Activated CD4-positive, alpha-beta T cell treated with anti-CD3 and anti-CD28 coated beads, Interleukin-2, amount 50 U/mL, for 4 hours (primary cell): ENCODE data around the gene HTRA1.

Experiments used
- DNase-seq, 2 experiments: peaks; one replicate each; pipeline ENCODE4 v3.0.0-alpha.2; 2020

HTRA1 gene

DNA sequence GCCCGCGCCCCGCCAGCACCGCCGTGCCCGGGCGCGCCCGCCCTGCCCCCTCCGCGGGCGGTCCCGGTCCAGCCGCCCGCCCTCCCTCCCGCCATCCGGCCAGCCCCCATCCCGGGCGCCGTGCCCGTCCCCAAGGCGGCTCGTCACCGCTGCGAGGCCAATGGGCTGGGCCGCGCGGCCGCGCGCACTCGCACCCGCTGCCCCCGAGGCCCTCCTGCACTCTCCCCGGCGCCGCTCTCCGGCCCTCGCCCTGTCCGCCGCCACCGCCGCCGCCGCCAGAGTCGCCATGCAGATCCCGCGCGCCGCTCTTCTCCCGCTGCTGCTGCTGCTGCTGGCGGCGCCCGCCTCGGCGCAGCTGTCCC lies at the start of gene HTRA1:
Gene HTRA1, plus strand, starts transcription at position 187 of the 362 bp plus-strand sequence. Its CDS starts 100 bp downstream, at position 287.
- DNase-seq = no peak

- no peak for DNase-seq
Measured at GRCh38 chr10:122413327-122413726, 48.0 kb upstream of the HTRA1 start.

DNA sequence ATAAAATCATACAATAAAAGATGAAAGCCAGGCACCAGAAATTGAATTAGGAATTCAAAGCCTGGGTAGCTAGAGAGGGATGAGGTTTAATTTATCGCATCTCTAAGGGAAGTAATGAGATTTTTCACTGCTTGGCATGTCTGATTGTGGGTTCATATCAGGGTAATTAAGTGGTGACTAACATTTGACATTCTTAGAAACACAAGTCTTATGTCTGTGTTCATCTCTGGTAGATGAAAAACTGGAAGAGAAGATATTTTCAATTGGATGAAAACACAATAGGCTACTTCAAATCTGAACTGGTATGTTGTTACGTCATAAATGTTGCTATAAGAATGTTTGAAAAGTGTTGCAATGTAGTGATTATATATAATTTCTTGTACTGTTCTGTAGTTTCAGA lies 43.7 kb upstream of the HTRA1 start:
- no peak for DNase-seq

GRCh38 chr10:122419016-122419415 lies 42.3 kb upstream of the HTRA1 start:
- DNase-seq = no peak

DNA sequence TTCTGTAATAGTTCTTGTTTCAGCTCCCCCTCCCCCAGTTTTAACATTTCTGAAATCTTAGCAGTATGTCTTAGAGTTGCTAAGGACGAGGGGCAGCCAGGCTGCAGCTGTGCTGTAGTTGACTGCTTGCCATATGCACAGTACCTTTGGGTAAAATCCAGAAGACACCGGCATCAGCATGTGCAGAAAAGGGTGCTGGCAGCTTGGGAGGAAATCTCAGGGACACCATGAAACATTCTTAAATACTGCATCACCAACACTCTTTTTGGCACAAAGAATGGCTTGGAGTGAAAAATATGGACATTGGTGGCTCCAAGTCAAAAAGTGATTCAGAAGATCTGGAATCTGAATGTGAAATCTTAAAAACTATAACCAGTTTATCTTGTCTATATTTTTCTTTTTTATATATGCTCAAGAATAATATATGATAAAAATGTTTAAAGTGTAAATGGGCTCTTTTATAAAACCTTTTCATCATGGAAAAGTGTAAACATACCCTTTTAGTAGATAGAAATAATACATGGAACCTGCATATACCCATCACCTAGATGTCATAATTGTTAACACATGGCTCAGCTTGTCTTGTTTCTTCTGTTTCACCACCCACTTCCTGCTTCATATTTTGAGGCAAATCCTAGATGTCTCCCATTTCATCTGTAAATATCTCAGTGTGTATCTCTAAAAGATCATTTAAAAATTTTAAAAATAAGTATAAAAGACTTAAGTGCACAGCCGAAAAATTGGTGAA lies 41.3 kb upstream of the HTRA1 start:
- no peak for DNase-seq

DNA sequence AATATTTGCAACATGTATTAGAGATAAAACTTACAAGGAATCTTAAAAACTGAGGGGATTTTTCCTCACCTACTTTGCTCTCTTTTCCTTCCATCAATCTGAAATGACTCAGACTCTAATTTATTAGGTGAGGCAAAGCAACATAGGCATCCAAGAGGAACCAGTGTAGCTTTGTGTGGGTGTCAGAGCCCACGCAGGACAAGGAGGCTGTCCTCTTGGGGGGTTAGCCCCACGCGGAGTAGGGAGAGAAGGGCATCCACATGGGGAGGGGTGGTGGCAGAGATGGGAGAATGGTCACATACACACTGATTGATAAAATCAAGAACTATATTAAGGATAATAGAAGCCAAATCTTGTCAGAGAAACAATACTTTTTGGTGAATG lies 40.7 kb upstream of the HTRA1 start:
- no peak for DNase-seq

DNA sequence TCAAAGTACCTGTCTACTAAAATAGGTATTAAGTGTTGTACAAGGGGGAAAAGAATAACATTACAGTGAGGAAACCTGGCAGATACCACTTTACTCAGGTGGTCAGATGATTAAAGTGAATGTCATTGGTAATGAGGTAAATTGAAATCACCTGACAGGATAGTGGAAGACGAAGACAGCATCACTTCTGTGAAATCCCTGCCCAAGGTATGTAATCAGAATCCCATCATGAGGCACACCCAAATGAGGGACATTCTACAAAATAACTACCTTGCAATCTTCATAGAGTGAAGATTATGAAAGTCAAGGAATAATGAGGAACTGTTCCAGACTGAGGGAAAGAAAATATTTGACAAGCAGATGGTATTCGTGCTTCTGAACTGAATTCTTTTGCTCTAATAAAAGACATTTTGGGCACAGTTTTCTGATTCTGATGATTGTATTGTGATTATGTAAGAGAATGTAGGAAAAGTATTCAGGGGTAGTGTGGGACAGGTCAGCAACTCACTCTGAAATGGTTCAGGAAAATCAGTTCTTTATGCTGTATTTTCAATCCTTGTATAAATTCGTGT lies 40.2 kb upstream of the HTRA1 start:
- DNase-seq = no peak

GRCh38 chr10:122421742-122422141 lies 39.6 kb upstream of the HTRA1 start:
- DNase-seq = no peak

- DNase-seq = no peak
Measured at GRCh38 chr10:122422266-122422989, 38.9 kb upstream of the HTRA1 start.

DNA sequence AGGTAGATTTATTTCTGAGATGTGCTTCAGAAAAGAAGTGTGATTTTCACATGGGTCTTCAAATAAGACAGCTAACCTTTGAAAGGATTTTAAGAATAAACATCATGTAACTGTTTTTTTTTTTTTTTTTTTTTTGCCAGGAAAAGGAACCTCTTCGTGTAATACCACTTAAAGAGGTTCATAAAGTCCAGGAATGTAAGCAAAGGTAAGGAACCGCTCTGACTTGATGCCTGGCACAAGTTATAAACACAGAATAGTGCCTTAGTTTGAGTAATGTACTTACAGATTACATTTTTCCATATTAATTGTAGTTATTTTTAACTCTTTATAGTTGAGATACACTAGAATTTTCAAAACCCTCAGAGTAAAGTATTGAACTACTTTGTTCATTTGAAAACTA lies 37.3 kb upstream of the HTRA1 start:
- DNase-seq = no peak

DNA sequence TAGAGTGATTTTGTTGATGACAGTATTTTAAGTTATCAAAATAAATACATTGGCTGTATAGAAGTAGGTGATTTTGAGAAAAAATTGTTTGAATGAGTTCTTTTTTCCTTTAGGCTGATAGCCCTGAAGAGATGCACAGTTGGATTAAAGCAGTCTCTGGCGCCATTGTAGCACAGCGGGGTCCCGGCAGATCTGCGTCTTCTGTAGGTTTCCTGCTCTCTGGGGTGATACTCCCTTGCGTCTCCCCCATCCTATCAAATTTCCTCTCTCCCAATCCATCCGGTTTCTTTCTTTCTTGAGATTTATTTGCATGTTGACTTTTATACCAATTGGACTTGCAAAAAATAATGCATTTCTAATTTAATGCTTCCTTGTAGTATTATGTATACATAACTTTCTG lies 34.5 kb upstream of the HTRA1 start:
- DNase-seq = no peak

DNA sequence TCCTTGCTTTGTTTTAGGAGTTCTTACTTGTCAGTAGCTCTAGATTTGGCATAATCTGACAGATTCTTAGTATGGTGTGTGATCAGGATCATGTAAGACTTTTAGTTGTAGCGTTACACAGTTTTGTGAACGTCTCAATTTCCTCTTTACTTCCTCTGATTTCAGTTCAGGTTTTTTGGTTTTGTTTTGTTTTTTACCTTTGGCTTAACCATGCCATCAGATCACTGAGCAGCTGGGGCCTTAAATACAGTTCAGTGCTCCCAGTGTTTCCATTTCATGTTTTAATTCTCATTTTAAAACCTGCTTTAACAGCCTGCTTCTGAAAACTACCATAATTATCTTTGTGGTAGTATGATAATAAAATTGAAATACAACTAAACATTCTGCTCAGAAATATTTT lies 34.1 kb upstream of the HTRA1 start:
- DNase-seq = no peak

GRCh38 chr10:122435212-122435827 lies 26.0 kb upstream of the HTRA1 start:
- no peak for DNase-seq

DNA sequence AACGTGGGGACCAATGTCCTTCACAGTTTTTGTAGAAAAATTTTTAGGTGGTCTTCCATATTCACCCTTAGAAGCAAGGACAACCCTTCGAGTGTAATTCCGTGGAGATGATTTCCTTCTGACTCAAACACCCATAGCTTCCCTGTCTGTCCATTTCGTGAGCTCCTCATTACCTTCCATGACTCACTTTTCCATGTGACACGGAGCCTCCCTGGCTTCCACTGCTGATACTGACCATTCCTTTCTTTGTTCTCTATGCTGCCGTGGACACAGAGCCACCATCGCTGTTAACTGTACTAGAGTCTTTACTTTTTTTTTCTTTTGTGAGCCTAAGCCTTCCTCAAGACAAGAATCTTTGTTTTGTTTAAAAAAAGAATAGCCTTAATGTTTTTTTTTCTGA lies 19.4 kb upstream of the HTRA1 start:
- DNase-seq = no peak

- no peak for DNase-seq
Measured at GRCh38 chr10:122445469-122445868, 15.9 kb upstream of the HTRA1 start.

DNA sequence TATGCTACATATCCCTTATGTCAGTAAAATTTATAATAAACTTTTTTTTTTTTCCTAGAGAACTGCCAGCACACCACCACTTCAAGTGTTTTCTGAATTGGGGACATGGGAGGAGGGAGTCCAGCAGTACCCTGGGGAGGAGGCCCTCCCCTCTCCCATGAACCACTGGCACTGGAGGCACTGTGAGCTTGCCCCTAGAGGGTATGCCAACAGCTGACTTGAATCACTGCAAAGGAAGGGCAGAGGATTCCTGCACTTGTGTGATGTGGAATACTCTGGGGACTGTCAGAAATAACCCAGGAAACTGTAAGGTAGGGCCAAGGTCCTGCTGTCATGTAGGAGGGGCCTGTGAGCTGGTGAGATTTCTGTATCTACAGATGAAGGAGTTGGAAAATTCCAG lies 15.4 kb upstream of the HTRA1 start:
- DNase-seq = no peak

- DNase-seq = no peak
Measured at GRCh38 chr10:122446668-122447423, 14.5 kb upstream of the HTRA1 start.

- no peak for DNase-seq
Measured at GRCh38 chr10:122448600-122448999, 12.8 kb upstream of the HTRA1 start.

GRCh38 chr10:122449153-122449552 lies 12.2 kb upstream of the HTRA1 start:
- DNase-seq = no peak

GRCh38 chr10:122450353-122450990 lies 10.9 kb upstream of the HTRA1 start:
- no peak for DNase-seq

DNA sequence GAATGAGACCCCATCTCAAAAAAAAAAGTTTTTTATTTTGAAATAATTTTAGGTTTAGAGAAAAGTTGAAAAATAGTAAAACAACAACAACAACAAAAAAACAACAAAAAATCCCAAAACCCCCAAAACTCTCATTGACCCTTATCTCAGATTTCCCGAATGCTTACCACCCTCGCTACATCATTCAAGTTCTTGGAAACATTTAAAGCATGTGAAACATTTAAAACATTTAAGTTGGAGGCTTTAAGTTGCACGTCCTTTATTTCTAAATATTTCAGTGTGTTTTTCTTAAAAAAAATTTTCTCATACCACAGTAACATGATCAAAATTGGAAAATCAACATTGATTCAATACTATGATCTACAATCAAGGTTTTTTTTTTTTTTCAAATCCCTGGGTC lies 7.3 kb upstream of the HTRA1 start:
- DNase-seq = no peak

DNA sequence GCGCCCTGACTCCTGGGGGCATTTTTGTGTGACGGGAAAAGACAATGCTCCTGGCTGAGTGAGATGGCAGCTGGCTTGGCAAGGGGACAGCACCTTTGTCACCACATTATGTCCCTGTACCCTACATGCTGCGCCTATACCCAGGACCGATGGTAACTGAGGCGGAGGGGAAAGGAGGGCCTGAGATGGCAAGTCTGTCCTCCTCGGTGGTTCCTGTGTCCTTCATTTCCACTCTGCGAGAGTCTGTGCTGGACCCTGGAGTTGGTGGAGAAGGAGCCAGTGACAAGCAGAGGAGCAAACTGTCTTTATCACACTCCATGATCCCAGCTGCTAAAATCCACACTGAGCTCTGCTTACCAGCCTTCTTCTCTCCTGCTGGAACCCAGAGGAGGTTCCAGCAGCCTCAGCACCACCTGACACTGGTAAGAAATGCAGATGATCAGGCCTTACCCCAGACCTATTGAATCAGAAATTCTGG lies 6.7 kb upstream of the HTRA1 start, which contains the start of gene ARMS2:
Gene ARMS2, plus strand, starts transcription at position 51 of the 478 bp plus-strand sequence. Its CDS starts 75 bp downstream, at position 126.
- DNase-seq = no peak
